ENCODE results near the gene POFUT1. TPM values are rescaled to one million over a fixed set of nuclear protein-coding genes. Genes with fewer than 3 reads are reported as not detected.
A peak's percentile ranks its signal among the peaks of the same experiment; 100 is the strongest.
"Not testable (repeated sequence)": the region's sequence is repeated elsewhere in the genome, so short reads cannot be mapped to it uniquely, and the experiment has no call there.

POFUT1 gene
- polyA plus RNA-seq, 3 donors: 10.9 to 22.8 (median 11.8) TPM

GRCh38 chr20:32271620-32272019, 63.9 kb downstream of the POFUT1 start:
- no peak for TF ChIP-seq CTCF (IDR thresholded peaks at IDR 0.05)
- Mint-ChIP-seq H3K27me3 (ENCODE audit: low read depth in 3 of 3) (peaks cover 0 to 2% (median 0%) of the 10 kb centered on the region in 3 donors), H3K4me3 (no peak overlapping the region), H3K36me3 (no peaks in the 10 kb centered on the region), H3K4me1 (peaks cover 24% of the 10 kb centered on the region), H3K9me3 (no peaks in the 10 kb centered on the region), H3K27ac (peak overlapping the region in 1 of 7 donors; percentile 57)
- no peaks in the 10 kb centered on the region for H3K36me3 ChIP-seq (replicated peaks in 1 of 2; ENCODE audit: control insufficient read depth in 1 of 2, insufficient read depth in 2 of 2, low read length in 2 of 2)
- no peak overlapping the region for H3K4me3 ChIP-seq (replicated peaks in 1 of 3; ENCODE audit: low read depth in 2 of 3, low read length in 3 of 3)
- intact Hi-C loops (cut with micrococcal nuclease): no loop called here
- no peaks in the 10 kb centered on the region for H3K27me3 ChIP-seq (ENCODE audit: control insufficient read depth in 2 of 2, insufficient read depth in 2 of 2, low read length in 2 of 2)
- no peak for DNase-seq
- no peaks in the 10 kb centered on the region for H3K79me2 ChIP-seq (ENCODE audit: insufficient read depth, low read length)
- H3K9me3 ChIP-seq (replicated peaks in 1 of 2; ENCODE audit: control insufficient read depth in 1 of 2, insufficient read depth in 1 of 2, low read length in 2 of 2): no peaks in the 10 kb centered on the region
- H3K4me1 ChIP-seq (ENCODE audit: control insufficient read depth in 1 of 2, insufficient read depth in 2 of 2, low read length in 2 of 2): peaks cover 6 to 16% of the 10 kb centered on the region in 2 donors
- 100% methylated on average over 1 of the region's 5 CpGs for WGBS (ENCODE audit: insufficient coverage)
- H2AFZ ChIP-seq (ENCODE audit: insufficient read depth, low read depth, low read length, poor library complexity, severe bottlenecking): no peak overlapping the region
- no peaks in the 10 kb centered on the region for H4K20me1 ChIP-seq (ENCODE audit: insufficient read depth, low read length)
- no peak overlapping the region for H3K27ac ChIP-seq (ENCODE audit: low read depth in 1 of 2, low read length in 2 of 2)
- H3K4me2 ChIP-seq (replicated peaks; ENCODE audit: extremely low read depth, low read length, poor library complexity, severe bottlenecking): no peak overlapping the region
- H3K9ac ChIP-seq (ENCODE audit: insufficient read depth, low read length, poor library complexity, severe bottlenecking): no peak overlapping the region

- Mint-ChIP-seq H3K4me3 (no peak overlapping the region), H3K27ac (peak overlapping the region in 2 of 7 donors; percentile 29 to 66)
- intact Hi-C loops (cut with micrococcal nuclease): no loop called here
Measured at GRCh38 chr20:32274359-32274758, 66.7 kb downstream of the POFUT1 start.

GRCh38 chr20:32275163-32275562, 67.5 kb downstream of the POFUT1 start:
- H3K27me3 Mint-ChIP-seq (ENCODE audit: low read depth in 3 of 3); H3K27ac ChIP-seq (ENCODE audit: low read depth in 1 of 2, low read length in 2 of 2); H3K27me3 ChIP-seq (ENCODE audit: control insufficient read depth in 2 of 2, insufficient read depth in 2 of 2, low read length in 2 of 2); intact Hi-C loops (cut with micrococcal nuclease); DNase-seq; H3K36me3 ChIP-seq (replicated peaks in 1 of 2; ENCODE audit: control insufficient read depth in 1 of 2, insufficient read depth in 2 of 2, low read length in 2 of 2); H3K27ac Mint-ChIP-seq; H3K36me3 Mint-ChIP-seq; H4K20me1 ChIP-seq (ENCODE audit: insufficient read depth, low read length); H3K4me2 ChIP-seq (replicated peaks; ENCODE audit: extremely low read depth, low read length, poor library complexity, severe bottlenecking); H3K9me3 ChIP-seq (replicated peaks in 1 of 2; ENCODE audit: control insufficient read depth in 1 of 2, insufficient read depth in 1 of 2, low read length in 2 of 2); H3K9ac ChIP-seq (ENCODE audit: insufficient read depth, low read length, poor library complexity, severe bottlenecking); H3K4me3 Mint-ChIP-seq; H2AFZ ChIP-seq (ENCODE audit: insufficient read depth, low read depth, low read length, poor library complexity, severe bottlenecking); H3K9me3 Mint-ChIP-seq; H3K4me3 ChIP-seq (replicated peaks in 1 of 3; ENCODE audit: low read depth in 2 of 3, low read length in 3 of 3): not testable (repeated sequence)
- WGBS (ENCODE audit: insufficient coverage): 100% methylated on average over 1 of the region's 3 CpGs
- peaks cover 31% of the 10 kb centered on the region for H3K4me1 Mint-ChIP-seq
- Histone ChIP-seq H3K4me1 (ENCODE audit: control insufficient read depth in 1 of 2, insufficient read depth in 2 of 2, low read length in 2 of 2) (peaks cover 24 to 35% of the 10 kb centered on the region in 2 donors), H3K79me2 (ENCODE audit: insufficient read depth, low read length) (peaks cover 24% of the 10 kb centered on the region)

More at GRCh38 chr20:32274359-32274758, 66.7 kb downstream of the POFUT1 start:
- no peak overlapping the region for H3K27ac ChIP-seq (ENCODE audit: low read depth in 1 of 2, low read length in 2 of 2)
- H3K9ac ChIP-seq (ENCODE audit: insufficient read depth, low read length, poor library complexity, severe bottlenecking): no peak overlapping the region
- no peaks in the 10 kb centered on the region for H3K27me3 ChIP-seq (ENCODE audit: control insufficient read depth in 2 of 2, insufficient read depth in 2 of 2, low read length in 2 of 2)
- H3K4me2 ChIP-seq (replicated peaks; ENCODE audit: extremely low read depth, low read length, poor library complexity, severe bottlenecking): no peak overlapping the region
- no peak for DNase-seq
- TF ChIP-seq CTCF (IDR thresholded peaks at IDR 0.05): no peak
- Mint-ChIP-seq H3K36me3 (no peaks in the 10 kb centered on the region), H3K27me3 (ENCODE audit: low read depth in 3 of 3) (peaks cover 0 to 2% (median 0%) of the 10 kb centered on the region in 3 donors), H3K9me3 (peaks cover 0 to 2% (median 0%) of the 10 kb centered on the region in 7 donors), H3K4me1 (peaks cover 31% of the 10 kb centered on the region)
- no peak overlapping the region for H2AFZ ChIP-seq (ENCODE audit: insufficient read depth, low read depth, low read length, poor library complexity, severe bottlenecking)
- no peak overlapping the region for H3K4me3 ChIP-seq (replicated peaks in 1 of 3; ENCODE audit: low read depth in 2 of 3, low read length in 3 of 3)
- peaks cover 18% of the 10 kb centered on the region for H3K79me2 ChIP-seq (ENCODE audit: insufficient read depth, low read length)
- H3K36me3 ChIP-seq (replicated peaks in 1 of 2; ENCODE audit: control insufficient read depth in 1 of 2, insufficient read depth in 2 of 2, low read length in 2 of 2): no peaks in the 10 kb centered on the region
- no CpG with 5 or more reads among the region's 3 CpGs for WGBS (ENCODE audit: insufficient coverage)
- H3K4me1 ChIP-seq (ENCODE audit: control insufficient read depth in 1 of 2, insufficient read depth in 2 of 2, low read length in 2 of 2): peaks cover 24 to 35% of the 10 kb centered on the region in 2 donors
- no peaks in the 10 kb centered on the region for H3K9me3 ChIP-seq (replicated peaks in 1 of 2; ENCODE audit: control insufficient read depth in 1 of 2, insufficient read depth in 1 of 2, low read length in 2 of 2)
- H4K20me1 ChIP-seq (ENCODE audit: insufficient read depth, low read length): no peaks in the 10 kb centered on the region

All from CD14-positive monocyte (primary cell).